Kidney epithelial cell (primary cell): ENCODE measurements around the gene TTC8. TPM values are rescaled to one million over a fixed set of nuclear protein-coding genes. Genes with fewer than 3 reads are reported as not detected.

Experiments
- DNase-seq: peaks from one replicate; pipeline ENCODE4 v3.0.0-alpha.2; 2010; ENCODE audit warnings: low read depth
- H3K27me3 ChIP-seq: 2 replicates; pipeline ENCODE4 v1.6.0; 2011; ENCODE audit warnings: low read length; ENCODE audit not compliant: control insufficient read depth, insufficient read depth
- H3K36me3 ChIP-seq: 2 replicates; pipeline ENCODE4 v1.5.1; 2011; ENCODE audit warnings: low read length; ENCODE audit not compliant: control insufficient read depth, insufficient read depth
- H3K4me3 ChIP-seq: 2 replicates; pipeline ENCODE4 v1.5.1; 2011; ENCODE audit warnings: low read depth, mild to moderate bottlenecking, control low read depth, low read length
- total RNA-seq: library from RNA; depleted of rRNA; stranded (reverse); fragments of >200 nt; gene quantifications from 2 replicates; pipeline ENCODE4 v1.2.3, GENCODE V29; 2015
- TF ChIP-seq, protein P1 (sequence below): IDR thresholded peaks from 2 replicates; pipeline ENCODE4 v1.5.1; 2011; ENCODE audit warnings: mild to moderate bottlenecking, moderate library complexity, low read length, control low read depth, inconsistent platforms; ENCODE audit not compliant: insufficient read depth, poor library complexity, severe bottlenecking

Gene TTC8
- total RNA-seq, 1 donor from 2014 or later, result 18.3 TPM

DNA sequence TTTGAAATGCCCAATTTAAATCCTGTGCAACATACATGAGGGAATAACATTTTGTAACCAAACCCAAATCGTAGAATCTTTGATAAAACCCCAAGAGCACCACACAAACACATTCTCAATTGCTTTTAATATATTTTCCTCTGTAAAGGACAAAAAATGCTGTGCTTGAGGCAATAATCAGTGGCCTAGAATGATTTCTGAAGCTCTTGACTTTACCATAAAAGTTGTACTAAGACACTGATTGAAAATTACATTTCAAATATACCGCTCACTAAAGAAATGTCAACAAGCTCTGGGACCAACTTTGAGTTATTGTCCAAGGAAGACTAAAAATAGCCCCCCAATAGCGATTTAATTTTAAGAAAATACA is 33.2 kb upstream of the TTC8 start:
- TF ChIP-seq, protein P1, sequence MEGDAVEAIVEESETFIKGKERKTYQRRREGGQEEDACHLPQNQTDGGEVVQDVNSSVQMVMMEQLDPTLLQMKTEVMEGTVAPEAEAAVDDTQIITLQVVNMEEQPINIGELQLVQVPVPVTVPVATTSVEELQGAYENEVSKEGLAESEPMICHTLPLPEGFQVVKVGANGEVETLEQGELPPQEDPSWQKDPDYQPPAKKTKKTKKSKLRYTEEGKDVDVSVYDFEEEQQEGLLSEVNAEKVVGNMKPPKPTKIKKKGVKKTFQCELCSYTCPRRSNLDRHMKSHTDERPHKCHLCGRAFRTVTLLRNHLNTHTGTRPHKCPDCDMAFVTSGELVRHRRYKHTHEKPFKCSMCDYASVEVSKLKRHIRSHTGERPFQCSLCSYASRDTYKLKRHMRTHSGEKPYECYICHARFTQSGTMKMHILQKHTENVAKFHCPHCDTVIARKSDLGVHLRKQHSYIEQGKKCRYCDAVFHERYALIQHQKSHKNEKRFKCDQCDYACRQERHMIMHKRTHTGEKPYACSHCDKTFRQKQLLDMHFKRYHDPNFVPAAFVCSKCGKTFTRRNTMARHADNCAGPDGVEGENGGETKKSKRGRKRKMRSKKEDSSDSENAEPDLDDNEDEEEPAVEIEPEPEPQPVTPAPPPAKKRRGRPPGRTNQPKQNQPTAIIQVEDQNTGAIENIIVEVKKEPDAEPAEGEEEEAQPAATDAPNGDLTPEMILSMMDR, result no peak
- H3K27me3 ChIP-seq, result peaks cover 7% of the 10 kb centered on the region
- H3K36me3 ChIP-seq, result no peaks in the 10 kb centered on the region
- DNase-seq, result no peak
- H3K4me3 ChIP-seq, result no peak overlapping the region

DNA sequence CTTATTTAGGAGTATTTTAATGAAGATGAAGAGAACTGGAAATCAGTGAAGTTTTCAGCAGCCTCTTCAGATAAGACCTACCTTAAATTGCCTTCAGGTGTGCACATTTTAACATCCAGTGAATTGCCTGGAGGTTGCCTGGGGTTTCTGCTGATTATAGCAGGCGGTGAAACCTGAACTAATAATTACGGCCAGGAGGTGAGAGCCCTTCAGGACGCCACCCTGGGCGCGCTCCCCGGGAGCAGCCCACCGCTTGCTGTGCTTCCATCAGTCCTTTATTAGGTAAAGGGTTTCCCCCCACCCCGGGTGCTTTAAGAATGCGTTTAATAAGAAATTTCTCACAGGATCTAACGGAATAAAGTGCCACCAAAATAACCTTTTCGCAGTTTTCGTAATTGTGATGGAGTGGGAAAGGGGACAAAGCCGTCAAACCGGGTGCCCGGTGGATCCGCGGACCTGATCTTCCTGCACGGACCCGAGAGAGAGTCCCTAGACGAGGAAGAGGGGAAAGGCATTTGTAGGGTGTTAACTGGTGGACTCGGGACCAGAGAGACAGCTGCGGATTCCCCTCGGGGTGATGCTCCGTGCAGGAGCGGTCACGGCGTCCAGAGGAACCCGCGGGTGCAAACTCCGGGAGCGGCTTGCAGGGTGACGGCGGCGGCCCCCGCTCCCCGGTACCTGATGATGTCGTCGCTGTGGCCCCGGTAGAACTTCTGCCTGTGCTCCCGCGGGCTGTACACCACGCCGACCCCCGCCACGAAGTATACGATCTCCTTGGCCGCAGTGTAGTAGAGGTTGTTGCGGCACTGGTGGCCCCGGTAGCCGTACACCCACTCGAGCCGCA is 32.6 kb upstream of the TTC8 start:
- no peaks in the 10 kb centered on the region for H3K36me3 ChIP-seq
- peaks cover 7% of the 10 kb centered on the region for H3K27me3 ChIP-seq
- no peak for DNase-seq
- TF ChIP-seq, protein P1, result no peak
- H3K4me3 ChIP-seq, result peak overlapping the region; percentile 55

DNA sequence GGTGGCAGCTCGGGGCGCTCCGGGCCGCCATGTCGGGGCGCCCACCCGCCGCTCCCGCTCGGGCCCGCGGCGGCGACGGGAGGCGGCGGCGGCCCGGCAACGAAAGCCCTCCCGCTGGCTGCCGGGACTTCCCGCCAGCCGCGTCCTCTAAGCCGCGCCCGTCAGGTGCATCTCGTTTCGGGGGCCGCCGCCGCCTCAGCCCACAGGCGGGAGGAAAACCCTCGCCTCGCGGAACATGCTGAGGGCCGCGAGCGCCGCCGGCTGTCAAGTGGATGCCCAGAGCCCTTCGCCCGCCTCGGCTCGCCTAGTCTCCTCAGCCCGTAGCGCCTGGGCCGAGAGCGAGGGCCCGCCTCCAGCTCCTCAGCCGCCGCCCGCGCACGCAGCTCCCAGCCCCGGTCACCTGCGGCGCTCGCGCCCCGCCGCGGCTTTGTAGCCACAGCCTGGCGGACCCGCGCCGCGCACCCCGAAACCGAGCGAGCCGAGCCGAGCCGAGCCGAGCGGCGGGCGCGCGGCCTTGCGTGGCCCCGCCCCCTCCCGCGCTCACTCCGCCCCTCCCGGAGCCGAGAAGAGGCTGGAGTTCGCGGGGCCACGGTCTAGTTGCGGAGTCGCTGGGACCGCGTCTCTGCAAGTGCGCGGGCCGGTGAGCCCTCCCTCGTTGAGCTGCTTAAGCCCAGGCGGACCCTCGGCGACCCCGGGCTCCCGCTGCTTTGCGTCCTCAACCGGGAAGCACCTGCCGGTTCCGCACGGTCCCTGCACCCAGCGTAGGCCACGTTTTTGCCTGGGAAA is 31.8 kb upstream of the TTC8 start, which contains the start of gene EML5:
EML5 (minus strand) TSS at position 481 of the 786 bp plus-strand sequence; CDS start at position 31, 450 bp downstream.
- TF ChIP-seq, protein P1, result peak; percentile 32

DNA sequence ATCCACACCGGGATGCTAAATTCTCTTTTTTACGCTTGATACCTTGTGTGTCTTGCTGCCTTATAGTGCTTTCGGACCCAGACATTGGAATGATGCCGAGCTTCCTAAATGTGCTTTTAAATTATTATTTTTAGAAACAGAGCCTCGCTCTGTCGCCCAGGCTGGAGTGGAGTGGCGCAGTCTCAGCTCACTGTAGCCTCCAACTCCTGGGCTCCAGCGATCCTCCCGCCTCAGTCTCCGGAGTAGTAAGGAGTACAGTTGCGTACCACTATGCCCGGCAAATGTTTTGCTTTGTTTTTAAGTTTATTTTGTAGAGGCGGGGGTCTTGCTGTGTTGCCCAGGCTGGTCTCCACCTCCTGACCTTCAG is 31.2 kb upstream of the TTC8 start:
- Histone ChIP-seq H3K4me3 (peak overlapping the region; percentile 55), H3K27me3 (peaks cover 7% of the 10 kb centered on the region), H3K36me3 (no peaks in the 10 kb centered on the region)
- TF ChIP-seq, protein P1, result no peak
- no peak for DNase-seq

More for the DNA sequence above, 31.8 kb upstream of the TTC8 start, which contains the start of gene EML5:
- Histone ChIP-seq H3K4me3 (peak within 1 kb of the TSS; percentile 55), H3K27me3 (peaks cover 7% of the 10 kb centered on the region), H3K36me3 (no peaks in the 10 kb centered on the region)
- DNase-seq, result peak; percentile 12

DNA sequence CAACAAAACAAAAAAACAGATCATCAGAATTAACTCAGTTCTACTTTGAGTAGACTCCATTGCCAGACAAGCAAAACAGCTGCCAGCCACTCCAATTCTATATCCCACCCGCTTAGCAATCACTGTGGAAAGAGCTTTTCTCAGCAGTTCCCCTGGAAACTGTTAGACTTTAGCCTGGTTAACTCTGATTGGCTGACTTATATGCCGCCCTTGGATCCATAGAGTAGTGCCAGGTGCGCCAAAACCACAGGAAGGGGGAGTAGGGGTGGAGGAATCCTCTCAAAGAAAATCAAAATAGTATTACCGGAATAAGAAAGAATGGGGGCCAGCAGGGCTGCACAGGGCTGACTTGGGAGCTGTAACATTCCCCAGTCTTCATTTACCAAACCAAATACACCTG is 26.3 kb upstream of the TTC8 start:
- TF ChIP-seq, protein P1, result no peak
- Histone ChIP-seq H3K36me3 (no peaks in the 10 kb centered on the region), H3K4me3 (no peak overlapping the region), H3K27me3 (no peaks in the 10 kb centered on the region)
- DNase-seq, result no peak
